Measurements from ENCODE around the gene NTN3.

NTN3 gene

DNA sequence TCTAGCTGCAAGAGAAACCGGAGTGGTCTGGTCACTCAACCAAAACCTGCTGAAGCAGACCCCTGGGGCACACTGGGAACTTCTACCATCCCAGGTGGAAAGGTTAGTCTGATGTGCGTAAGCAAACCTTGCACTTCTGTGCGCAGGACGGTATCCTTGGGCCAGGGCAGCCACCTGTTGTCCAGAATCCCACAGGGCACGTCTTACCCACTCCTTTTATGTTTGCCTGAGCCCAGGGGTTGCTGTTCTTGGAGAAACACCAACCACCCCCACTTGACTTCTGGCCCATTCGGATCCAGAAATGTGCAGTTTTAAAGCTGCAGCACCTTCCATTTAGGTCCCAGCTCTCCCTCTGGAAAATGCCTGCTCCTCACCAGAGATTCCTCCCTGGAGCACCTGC, 22.5 kb downstream of the NTN3 start:
- no peak overlapping the region for H3K4me3 ChIP-seq (ENCODE audit: severe bottlenecking)
- no peak overlapping the region for H3K27ac ChIP-seq (ENCODE audit: poor library complexity, severe bottlenecking)
- H3K36me3 ChIP-seq (ENCODE audit: low read depth) = 0 out of 2 replicates have a peak, but pooled peaks cover 9% of the 10 kb centered on the region
- no peaks in the 10 kb centered on the region for H3K9me3 ChIP-seq (ENCODE audit: severe bottlenecking)
- TF ChIP-seq, protein P1, sequence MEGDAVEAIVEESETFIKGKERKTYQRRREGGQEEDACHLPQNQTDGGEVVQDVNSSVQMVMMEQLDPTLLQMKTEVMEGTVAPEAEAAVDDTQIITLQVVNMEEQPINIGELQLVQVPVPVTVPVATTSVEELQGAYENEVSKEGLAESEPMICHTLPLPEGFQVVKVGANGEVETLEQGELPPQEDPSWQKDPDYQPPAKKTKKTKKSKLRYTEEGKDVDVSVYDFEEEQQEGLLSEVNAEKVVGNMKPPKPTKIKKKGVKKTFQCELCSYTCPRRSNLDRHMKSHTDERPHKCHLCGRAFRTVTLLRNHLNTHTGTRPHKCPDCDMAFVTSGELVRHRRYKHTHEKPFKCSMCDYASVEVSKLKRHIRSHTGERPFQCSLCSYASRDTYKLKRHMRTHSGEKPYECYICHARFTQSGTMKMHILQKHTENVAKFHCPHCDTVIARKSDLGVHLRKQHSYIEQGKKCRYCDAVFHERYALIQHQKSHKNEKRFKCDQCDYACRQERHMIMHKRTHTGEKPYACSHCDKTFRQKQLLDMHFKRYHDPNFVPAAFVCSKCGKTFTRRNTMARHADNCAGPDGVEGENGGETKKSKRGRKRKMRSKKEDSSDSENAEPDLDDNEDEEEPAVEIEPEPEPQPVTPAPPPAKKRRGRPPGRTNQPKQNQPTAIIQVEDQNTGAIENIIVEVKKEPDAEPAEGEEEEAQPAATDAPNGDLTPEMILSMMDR (IDR thresholded peaks at IDR 0.05; ENCODE audit: poor library complexity, severe bottlenecking) = no peak
- DNase-seq (ENCODE audit: low spot score) (no peak), ATAC-seq (ENCODE audit: low read depth) (no peak)
- H3K4me1 ChIP-seq (ENCODE audit: insufficient read depth, poor library complexity, severe bottlenecking) = no peaks in the 10 kb centered on the region
- no peaks in the 10 kb centered on the region for H3K27me3 ChIP-seq (ENCODE audit: insufficient read depth, poor library complexity, severe bottlenecking)

DNA sequence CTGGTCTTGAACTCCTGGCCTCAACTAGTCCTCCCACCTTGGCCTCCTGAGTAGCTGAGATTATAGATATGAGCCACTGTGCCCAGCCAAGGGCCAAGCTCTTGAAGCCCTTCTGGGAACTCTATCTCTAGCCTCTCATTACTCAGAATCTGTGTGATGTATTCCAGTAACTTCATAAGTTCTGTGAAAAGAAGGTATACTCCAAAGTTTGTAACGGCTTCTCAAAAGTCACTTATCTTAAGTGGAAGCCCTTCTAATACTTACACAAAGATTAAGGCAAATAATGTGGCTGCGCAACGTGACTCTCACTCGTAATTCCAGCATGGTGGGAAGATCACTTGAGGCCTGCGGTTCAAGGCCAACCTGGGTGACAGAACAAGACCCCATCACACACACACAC, 23.5 kb downstream of the NTN3 start:
- no peaks in the 10 kb centered on the region for H3K4me1 ChIP-seq (ENCODE audit: insufficient read depth, poor library complexity, severe bottlenecking)
- H3K36me3 ChIP-seq (ENCODE audit: low read depth) = 0 out of 2 replicates have a peak, but pooled peaks cover 9% of the 10 kb centered on the region
- no peak overlapping the region for H3K4me3 ChIP-seq (ENCODE audit: severe bottlenecking)
- H3K27ac ChIP-seq (ENCODE audit: poor library complexity, severe bottlenecking) = no peak overlapping the region
- TF ChIP-seq, protein P1 (IDR thresholded peaks at IDR 0.05; ENCODE audit: poor library complexity, severe bottlenecking) = no peak
- DNase-seq (ENCODE audit: low spot score) (no peak), ATAC-seq (ENCODE audit: low read depth) (no peak)
- no peaks in the 10 kb centered on the region for H3K27me3 ChIP-seq (ENCODE audit: insufficient read depth, poor library complexity, severe bottlenecking)
- H3K9me3 ChIP-seq (ENCODE audit: severe bottlenecking) = no peaks in the 10 kb centered on the region

- Histone ChIP-seq H3K27ac (ENCODE audit: poor library complexity, severe bottlenecking) (no peak overlapping the region), H3K36me3 (ENCODE audit: low read depth) (0 out of 2 replicates have a peak, but pooled peaks cover 9% of the 10 kb centered on the region), H3K4me1 (ENCODE audit: insufficient read depth, poor library complexity, severe bottlenecking) (no peaks in the 10 kb centered on the region)
These were observed 23.9 kb downstream of the NTN3 start for GRCh38 chr16:2495041-2495440.

GRCh38 chr16:2496223-2497115, 25.4 kb downstream of the NTN3 start:
- Histone ChIP-seq H3K4me3 (ENCODE audit: severe bottlenecking) (no peak overlapping the region), H3K27ac (ENCODE audit: poor library complexity, severe bottlenecking) (no peak overlapping the region), H3K27me3 (ENCODE audit: insufficient read depth, poor library complexity, severe bottlenecking) (no peaks in the 10 kb centered on the region), H3K4me1 (ENCODE audit: insufficient read depth, poor library complexity, severe bottlenecking) (no peaks in the 10 kb centered on the region), H3K9me3 (ENCODE audit: severe bottlenecking) (no peaks in the 10 kb centered on the region), H3K36me3 (ENCODE audit: low read depth) (0 out of 2 replicates have a peak, but pooled peaks cover 9% of the 10 kb centered on the region)
- DNase-seq (ENCODE audit: low spot score) = no peak
- ATAC-seq (ENCODE audit: low read depth) = no peak
- TF ChIP-seq, protein P1 (IDR thresholded peaks at IDR 0.05; ENCODE audit: poor library complexity, severe bottlenecking) = no peak

More at GRCh38 chr16:2495041-2495440, 23.9 kb downstream of the NTN3 start:
- Histone ChIP-seq H3K27me3 (ENCODE audit: insufficient read depth, poor library complexity, severe bottlenecking) (no peaks in the 10 kb centered on the region), H3K4me3 (ENCODE audit: severe bottlenecking) (no peak overlapping the region), H3K9me3 (ENCODE audit: severe bottlenecking) (no peaks in the 10 kb centered on the region)
- TF ChIP-seq, protein P1 (IDR thresholded peaks at IDR 0.05; ENCODE audit: poor library complexity, severe bottlenecking) = no peak
- DNase-seq (ENCODE audit: low spot score) (no peak), ATAC-seq (ENCODE audit: low read depth) (no peak)

All from RWPE2 (cell line).